GM12874 (cell line): ENCODE results near the gene TIMM9.

Experiments
- CTCF ChIP-seq: IDR thresholded peaks from 2 replicates; pipeline ENCODE4 v1.5.1; 2011; ENCODE audit warnings: low read depth, mild to moderate bottlenecking, control low read depth, low read length, moderate library complexity; ENCODE audit not compliant: insufficient read depth

TIMM9 gene

GRCh38 chr14:58397156-58397555 is 30.2 kb downstream of the TIMM9 start:
- TF ChIP-seq CTCF = no peak

- peak; percentile 91 for TF ChIP-seq CTCF
Observed at GRCh38 chr14:58395812-58396788, 31.2 kb downstream of the TIMM9 start, which contains the start of gene TOMM20L. TOMM20L (plus strand) TSS chr14:58395930; CDS start chr14:58395958, 28 bp downstream.

- TF ChIP-seq CTCF = no peak
Observed at GRCh38 chr14:58395562-58395811, 31.8 kb downstream of the TIMM9 start.

GRCh38 chr14:58390830-58391229 is 36.5 kb downstream of the TIMM9 start:
- no peak for TF ChIP-seq CTCF

- TF ChIP-seq CTCF = no peak
Observed at GRCh38 chr14:58376791-58377190, 50.5 kb downstream of the TIMM9 start.

GRCh38 chr14:58368956-58369355 is 58.4 kb downstream of the TIMM9 start:
- no peak for TF ChIP-seq CTCF

GRCh38 chr14:58367296-58367695 is 60.0 kb downstream of the TIMM9 start:
- no peak for TF ChIP-seq CTCF
